HG02588 (cell line): ENCODE results near the gene DENND10.

Experiments
- ATAC-seq: cut with Tn5 transposase; IDR thresholded peaks from one replicate; pipeline ENCODE4 v1.9.1; 2021; ENCODE audit warnings: mild to moderate bottlenecking, moderate library complexity; ENCODE audit not compliant: unreplicated experiment

DENND10 gene

GRCh38 chr10:119103903-119104653, at the start of gene DENND10:
TSS of gene DENND10 (plus strand) at chr10:119104113. CDS start at chr10:119104143, 30 bp downstream.
- peak; percentile 77 for ATAC-seq

GRCh38 chr10:119055472-119055871, 48.4 kb upstream of the DENND10 start:
- ATAC-seq: no peak

- no peak for ATAC-seq
Observed at GRCh38 chr10:119058010-119058409, 45.9 kb upstream of the DENND10 start.

- ATAC-seq: no peak
Observed at GRCh38 chr10:119059557-119059956, 44.4 kb upstream of the DENND10 start.

GRCh38 chr10:119060107-119060506, 43.8 kb upstream of the DENND10 start:
- no peak for ATAC-seq

GRCh38 chr10:119061352-119061751, 42.6 kb upstream of the DENND10 start:
- no peak for ATAC-seq

- ATAC-seq: no peak
Observed at GRCh38 chr10:119061926-119062325, 42.0 kb upstream of the DENND10 start.

- no peak for ATAC-seq
Observed at GRCh38 chr10:119070395-119071165, 33.3 kb upstream of the DENND10 start.

GRCh38 chr10:119073584-119073983, 30.3 kb upstream of the DENND10 start:
- no peak for ATAC-seq

- ATAC-seq: no peak
Observed at GRCh38 chr10:119078422-119079179, 25.3 kb upstream of the DENND10 start.

- ATAC-seq: peak; percentile 66
Observed at GRCh38 chr10:119079599-119080520, 24.1 kb upstream of the DENND10 start.

- ATAC-seq: peak; percentile 75
Observed at GRCh38 chr10:119080521-119081259, 23.2 kb upstream of the DENND10 start, which contains the start of gene EIF3A. TSS of gene EIF3A (minus strand) at chr10:119080817. CDS start at chr10:119080676, 141 bp downstream.

GRCh38 chr10:119084896-119085295, 19.0 kb upstream of the DENND10 start:
- no peak for ATAC-seq

- ATAC-seq: no peak
Observed at GRCh38 chr10:119087271-119087882, 16.5 kb upstream of the DENND10 start.

GRCh38 chr10:119090026-119090795, 13.7 kb upstream of the DENND10 start:
- ATAC-seq: no peak

GRCh38 chr10:119090968-119091367, 12.9 kb upstream of the DENND10 start:
- ATAC-seq: no peak

- ATAC-seq: no peak
Observed at GRCh38 chr10:119095640-119096039, 8.3 kb upstream of the DENND10 start.
